SK-N-SH treated with all-trans-retinoic acid at 6 μM for 48 hours (cell line): Measurements from ENCODE around the gene HMSD.
A peak's percentile ranks its signal among the peaks of the same experiment; 100 is the strongest.

ENCODE experiments used
- ATAC-seq: fragments of 200-7000 bp; cut with Tn5 transposase; 3 replicates; pipeline ENCODE4 v1.9.1; 2020; ENCODE audit warnings: mild to moderate bottlenecking, moderate library complexity
- ARNTL ChIP-seq: fragments of 450-650 bp; formaldehyde crosslinking; IDR thresholded peaks from 2 replicates; pipeline ENCODE4 v1.5.0; 2020; ENCODE audit warnings: low read depth, mild to moderate bottlenecking, moderate library complexity, borderline replicate concordance
- BACH2 ChIP-seq: fragments of 250-450 bp; sonication (Bioruptor Pico); IDR thresholded peaks from 2 replicates; pipeline ENCODE4 v1.9.0; 2021; ENCODE audit warnings: mild to moderate bottlenecking, borderline replicate concordance
- CSDC2 ChIP-seq: fragments of 250-450 bp; sonication (Bioruptor Pico); IDR thresholded peaks from 2 replicates; pipeline ENCODE4 v1.5.0; 2020; ENCODE audit warnings: mild to moderate bottlenecking, moderate library complexity
- ESRRG ChIP-seq: fragments of 250-450 bp; sonication (Bioruptor Pico); IDR thresholded peaks from 2 replicates; pipeline ENCODE4 v1.6.1; 2021; ENCODE audit warnings: mild to moderate bottlenecking
- GLIS3 ChIP-seq: fragments of 250-450 bp; sonication (Bioruptor Pico); IDR thresholded peaks from 2 replicates; pipeline ENCODE4 v1.5.0; 2020; ENCODE audit warnings: mild to moderate bottlenecking, moderate library complexity
- ISL1 ChIP-seq: fragments of 250-450 bp; sonication (Bioruptor Pico); IDR thresholded peaks from 2 replicates; pipeline ENCODE4 v2.1.2; 2022; ENCODE audit warnings: mild to moderate bottlenecking, moderate library complexity
- OSR1 ChIP-seq: fragments of 250-450 bp; sonication (Bioruptor Pico); IDR thresholded peaks from 2 replicates; pipeline ENCODE4 v1.8.0; 2022; ENCODE audit warnings: moderate library complexity, mild to moderate bottlenecking, inconsistent platforms
- PPARA ChIP-seq: fragments of 250-450 bp; sonication (Bioruptor Pico); IDR thresholded peaks from 2 replicates; pipeline ENCODE4 v1.5.0; 2020; ENCODE audit warnings: mild to moderate bottlenecking, borderline replicate concordance
- RARB ChIP-seq: fragments of 250-450 bp; sonication (Bioruptor Pico); IDR thresholded peaks from 2 replicates; pipeline ENCODE4 v1.8.0; 2021; ENCODE audit warnings: mild to moderate bottlenecking, moderate library complexity
- SNAI2 ChIP-seq: fragments of 250-450 bp; sonication (Bioruptor Pico); IDR thresholded peaks from 2 replicates; pipeline ENCODE4 v1.5.0; 2020; ENCODE audit warnings: mild to moderate bottlenecking, moderate library complexity
- TCF4 ChIP-seq: fragments of 250-450 bp; sonication (Bioruptor Pico); IDR thresholded peaks from 2 replicates; pipeline ENCODE4 v1.8.0; 2021; ENCODE audit warnings: mild to moderate bottlenecking, moderate library complexity, borderline replicate concordance
- TOX ChIP-seq: fragments of 250-450 bp; sonication (Bioruptor Pico); IDR thresholded peaks from 2 replicates; pipeline ENCODE4 v1.8.0; 2021; ENCODE audit warnings: mild to moderate bottlenecking, moderate library complexity, borderline replicate concordance
- ZC3H10 ChIP-seq: fragments of 250-450 bp; sonication (Bioruptor Pico); IDR thresholded peaks from 2 replicates; pipeline ENCODE4 v1.5.1; 2021; ENCODE audit warnings: mild to moderate bottlenecking, moderate library complexity
- ZFP3 ChIP-seq: fragments of 250-450 bp; sonication (Bioruptor Pico); IDR thresholded peaks from 2 replicates; pipeline ENCODE4 v1.5.0; 2020; ENCODE audit warnings: mild to moderate bottlenecking, moderate library complexity
- ZFP30 ChIP-seq: fragments of 450-650 bp; formaldehyde crosslinking; IDR thresholded peaks from 2 replicates; pipeline ENCODE4 v1.5.0; 2022; ENCODE audit warnings: mild to moderate bottlenecking, moderate library complexity
- ZNF565 ChIP-seq: fragments of 450-650 bp; formaldehyde crosslinking; conservative IDR thresholded peaks from 2 replicates; pipeline ENCODE4 v1.5.0; 2020; ENCODE audit warnings: low read depth, mild to moderate bottlenecking, moderate library complexity
- ZNF70 ChIP-seq: fragments of 450-650 bp; formaldehyde crosslinking; IDR thresholded peaks from 2 replicates; pipeline ENCODE4 v1.5.0; 2020; ENCODE audit warnings: mild to moderate bottlenecking, moderate library complexity
- ZNF8 ChIP-seq: fragments of 450-650 bp; formaldehyde crosslinking; IDR thresholded peaks from 2 replicates; pipeline ENCODE4 v1.5.0; 2020; ENCODE audit warnings: mild to moderate bottlenecking, moderate library complexity
- TF ChIP-seq, protein P1 (sequence below): fragments of 250-450 bp; sonication (Bioruptor Pico); IDR thresholded peaks from 2 replicates; pipeline ENCODE4 v1.5.1; 2021; ENCODE audit warnings: mild to moderate bottlenecking, moderate library complexity
- TF ChIP-seq, protein P2 (sequence below): fragments of 250-450 bp; sonication (Bioruptor Pico); IDR thresholded peaks from 2 replicates; pipeline ENCODE4 v1.8.0; 2021; ENCODE audit warnings: low read depth, mild to moderate bottlenecking, moderate library complexity, borderline replicate concordance
- TF ChIP-seq, protein P3 (sequence below): fragments of 250-450 bp; sonication (Bioruptor Pico); IDR thresholded peaks from 2 replicates; pipeline ENCODE4 v1.5.1; 2020; ENCODE audit warnings: low read depth, mild to moderate bottlenecking, moderate library complexity
- TF ChIP-seq, protein P4 (sequence below): fragments of 250-450 bp; sonication (Bioruptor Pico); IDR thresholded peaks from 2 replicates; pipeline ENCODE4 v1.5.0; 2020; ENCODE audit warnings: mild to moderate bottlenecking, moderate library complexity

HMSD gene

DNA sequence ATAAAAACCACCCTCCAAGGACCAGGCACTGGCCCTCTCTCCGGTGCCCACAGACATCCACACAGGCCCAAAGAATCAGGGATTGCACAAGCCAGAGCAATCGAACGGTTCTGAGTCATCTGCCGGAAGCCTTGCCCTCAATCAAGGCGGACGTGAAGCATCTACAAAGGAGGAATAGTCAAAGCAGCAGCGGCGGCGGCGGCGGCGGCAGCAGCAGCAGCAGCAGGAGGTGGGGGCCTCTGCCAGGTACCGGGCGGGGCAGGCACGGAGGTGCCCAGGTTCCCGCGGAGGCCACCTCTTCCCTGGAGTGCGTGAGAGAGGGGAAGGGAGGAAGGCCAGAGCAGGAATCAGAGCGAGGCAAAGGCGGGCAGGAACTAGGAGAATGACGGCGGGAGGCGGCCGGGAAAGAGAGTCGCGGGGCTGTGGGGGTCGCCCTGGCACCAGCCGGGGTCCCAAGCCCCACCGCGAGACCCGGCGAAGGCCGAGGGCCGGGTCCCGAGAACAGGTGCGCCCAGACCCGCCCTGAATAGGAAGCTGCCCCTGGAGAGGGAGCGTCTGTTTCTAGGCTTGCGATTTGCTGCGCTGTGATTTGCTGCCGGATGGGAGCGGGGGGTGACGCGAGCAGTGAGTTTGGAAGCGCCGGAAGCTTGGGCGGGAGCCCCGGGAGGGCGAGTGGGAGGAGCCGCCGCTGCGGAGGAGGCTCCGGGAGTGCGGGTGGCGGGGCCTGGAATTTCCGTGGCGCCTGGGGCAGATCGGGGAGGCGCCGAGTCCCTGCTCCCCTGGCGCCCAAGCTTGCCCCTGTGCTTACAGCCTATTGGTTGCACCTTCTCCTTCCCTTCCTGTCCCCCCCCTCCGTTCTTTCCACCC lies 21.1 kb downstream of the HMSD start, which contains the start of gene SERPINB8:
Gene SERPINB8 (plus strand): TSS at position 140 of the 867 bp plus-strand sequence. CDS start 8,228 bp downstream, outside the sequence.
- TF ChIP-seq, protein P1, sequence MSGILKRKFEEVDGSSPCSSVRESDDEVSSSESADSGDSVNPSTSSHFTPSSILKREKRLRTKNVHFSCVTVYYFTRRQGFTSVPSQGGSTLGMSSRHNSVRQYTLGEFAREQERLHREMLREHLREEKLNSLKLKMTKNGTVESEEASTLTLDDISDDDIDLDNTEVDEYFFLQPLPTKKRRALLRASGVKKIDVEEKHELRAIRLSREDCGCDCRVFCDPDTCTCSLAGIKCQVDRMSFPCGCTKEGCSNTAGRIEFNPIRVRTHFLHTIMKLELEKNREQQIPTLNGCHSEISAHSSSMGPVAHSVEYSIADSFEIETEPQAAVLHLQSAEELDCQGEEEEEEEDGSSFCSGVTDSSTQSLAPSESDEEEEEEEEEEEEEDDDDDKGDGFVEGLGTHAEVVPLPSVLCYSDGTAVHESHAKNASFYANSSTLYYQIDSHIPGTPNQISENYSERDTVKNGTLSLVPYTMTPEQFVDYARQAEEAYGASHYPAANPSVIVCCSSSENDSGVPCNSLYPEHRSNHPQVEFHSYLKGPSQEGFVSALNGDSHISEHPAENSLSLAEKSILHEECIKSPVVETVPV: no peak
- TF ChIP-seq ZFP30 (CRISPR knock-in tag): no peak
- TF ChIP-seq, protein P2, sequence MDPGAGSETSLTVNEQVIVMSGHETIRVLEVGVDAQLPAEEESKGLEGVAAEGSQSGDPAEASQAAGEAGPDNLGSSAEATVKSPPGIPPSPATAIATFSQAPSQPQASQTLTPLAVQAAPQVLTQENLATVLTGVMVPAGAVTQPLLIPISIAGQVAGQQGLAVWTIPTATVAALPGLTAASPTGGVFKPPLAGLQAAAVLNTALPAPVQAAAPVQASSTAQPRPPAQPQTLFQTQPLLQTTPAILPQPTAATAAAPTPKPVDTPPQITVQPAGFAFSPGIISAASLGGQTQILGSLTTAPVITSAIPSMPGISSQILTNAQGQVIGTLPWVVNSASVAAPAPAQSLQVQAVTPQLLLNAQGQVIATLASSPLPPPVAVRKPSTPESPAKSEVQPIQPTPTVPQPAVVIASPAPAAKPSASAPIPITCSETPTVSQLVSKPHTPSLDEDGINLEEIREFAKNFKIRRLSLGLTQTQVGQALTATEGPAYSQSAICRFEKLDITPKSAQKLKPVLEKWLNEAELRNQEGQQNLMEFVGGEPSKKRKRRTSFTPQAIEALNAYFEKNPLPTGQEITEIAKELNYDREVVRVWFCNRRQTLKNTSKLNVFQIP (CRISPR knock-in tag): no peak
- no peak for TF ChIP-seq ARNTL
- no peak for TF ChIP-seq ZC3H10 (CRISPR knock-in tag)
- TF ChIP-seq TCF4 (CRISPR knock-in tag): peak; percentile 58; the same call in 1 of the 2 replicates
- peak; percentile 83; the same call in 1 of the 2 replicates for TF ChIP-seq SNAI2
- TF ChIP-seq ZNF8 (CRISPR knock-in tag): no peak
- peak; percentile 97 for ATAC-seq

DNA sequence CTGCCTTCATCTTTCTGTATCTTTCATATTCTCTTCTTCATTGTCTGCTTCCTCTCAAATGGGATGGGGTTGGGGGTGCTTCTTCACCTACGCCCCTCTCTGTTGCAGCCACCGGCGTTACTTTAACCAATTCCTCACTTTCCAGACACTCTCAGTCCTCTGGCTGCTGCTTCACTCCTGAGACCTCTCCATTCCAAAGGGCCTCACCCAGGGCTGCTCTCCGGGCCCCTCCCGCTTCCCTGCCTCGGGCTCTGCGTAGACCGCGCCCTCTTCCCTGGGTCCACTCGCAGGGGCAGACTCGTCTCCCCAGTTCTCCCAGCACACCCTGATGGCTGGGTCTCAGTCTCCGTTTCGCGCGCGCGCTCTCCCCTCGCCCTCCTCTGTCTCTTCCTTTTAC lies 21.7 kb downstream of the HMSD start:
- ATAC-seq: peak; percentile 35

DNA sequence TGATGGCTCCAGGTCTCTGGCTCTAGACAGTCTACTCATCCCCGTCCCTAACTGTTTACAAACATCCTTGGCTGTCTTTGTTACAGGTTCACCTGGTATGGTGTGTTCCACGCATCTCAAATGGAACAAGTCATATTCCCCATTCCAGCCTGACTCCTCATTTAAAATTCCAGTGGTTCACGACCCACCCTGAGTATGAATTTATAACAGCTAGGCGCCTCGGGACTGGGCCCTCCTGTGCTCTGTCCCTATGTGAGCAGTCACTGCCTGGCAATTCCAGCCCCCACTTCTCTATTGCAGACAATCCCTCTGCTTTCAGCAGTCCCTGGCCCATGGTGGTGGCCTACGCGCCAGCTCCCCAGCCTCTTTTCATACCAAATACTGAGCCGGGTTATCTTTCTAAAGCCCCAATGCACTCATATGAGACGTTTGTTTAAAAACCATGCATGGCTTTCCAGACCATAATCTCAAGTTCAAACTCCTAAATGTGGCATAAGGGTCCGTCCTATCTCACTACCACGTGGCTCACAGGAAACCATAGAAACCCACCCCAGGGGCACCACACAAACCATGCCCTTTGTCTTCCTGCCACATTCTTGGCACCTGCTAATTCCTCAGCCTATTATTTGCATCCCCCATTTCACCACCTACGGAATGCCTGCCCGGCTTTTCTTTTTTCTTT lies 22.4 kb downstream of the HMSD start:
- TF ChIP-seq PPARA (no peak), ESRRG (CRISPR knock-in tag) (no peak), ZFP30 (CRISPR knock-in tag) (no peak)
- no peak for ATAC-seq

More for the DNA sequence above, 21.7 kb downstream of the HMSD start:
- no peak for TF ChIP-seq ESRRG (CRISPR knock-in tag)
- TF ChIP-seq BACH2 (CRISPR knock-in tag): no peak
- TF ChIP-seq, all 23 proteins: peak for 0

DNA sequence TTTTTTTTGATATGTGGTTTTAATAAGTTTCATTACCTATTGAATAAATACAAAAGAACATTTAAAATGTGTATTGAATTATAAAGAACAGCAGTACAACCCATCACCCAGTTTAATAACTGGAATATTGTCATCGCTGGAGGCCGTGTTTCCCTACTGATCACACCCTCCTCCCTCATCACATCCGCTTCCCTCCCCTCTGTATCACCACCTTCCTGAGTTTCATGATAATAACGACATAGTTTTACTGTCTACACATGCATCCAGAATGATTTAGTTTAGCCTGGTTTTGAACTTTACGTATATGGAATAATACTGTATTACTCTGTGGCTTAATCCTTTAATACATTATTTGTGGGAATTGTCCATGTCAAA lies 22.9 kb downstream of the HMSD start:
- ATAC-seq: no peak
- TF ChIP-seq, protein P3, sequence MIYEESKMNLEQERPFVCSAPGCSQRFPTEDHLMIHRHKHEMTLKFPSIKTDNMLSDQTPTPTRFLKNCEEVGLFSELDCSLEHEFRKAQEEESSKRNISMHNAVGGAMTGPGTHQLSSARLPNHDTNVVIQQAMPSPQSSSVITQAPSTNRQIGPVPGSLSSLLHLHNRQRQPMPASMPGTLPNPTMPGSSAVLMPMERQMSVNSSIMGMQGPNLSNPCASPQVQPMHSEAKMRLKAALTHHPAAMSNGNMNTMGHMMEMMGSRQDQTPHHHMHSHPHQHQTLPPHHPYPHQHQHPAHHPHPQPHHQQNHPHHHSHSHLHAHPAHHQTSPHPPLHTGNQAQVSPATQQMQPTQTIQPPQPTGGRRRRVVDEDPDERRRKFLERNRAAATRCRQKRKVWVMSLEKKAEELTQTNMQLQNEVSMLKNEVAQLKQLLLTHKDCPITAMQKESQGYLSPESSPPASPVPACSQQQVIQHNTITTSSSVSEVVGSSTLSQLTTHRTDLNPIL: no peak
- TF ChIP-seq ESRRG (CRISPR knock-in tag): no peak
- no peak for TF ChIP-seq ZNF70 (CRISPR knock-in tag)
- TF ChIP-seq OSR1 (CRISPR knock-in tag): no peak
- TF ChIP-seq ARNTL: no peak
- no peak for TF ChIP-seq TCF4 (CRISPR knock-in tag)
- no peak for TF ChIP-seq TOX (CRISPR knock-in tag)
- TF ChIP-seq ZNF565 (CRISPR knock-in tag): no peak
- TF ChIP-seq ZFP3 (CRISPR knock-in tag): no peak
- TF ChIP-seq ISL1 (CRISPR knock-in tag): no peak
- TF ChIP-seq, protein P4, sequence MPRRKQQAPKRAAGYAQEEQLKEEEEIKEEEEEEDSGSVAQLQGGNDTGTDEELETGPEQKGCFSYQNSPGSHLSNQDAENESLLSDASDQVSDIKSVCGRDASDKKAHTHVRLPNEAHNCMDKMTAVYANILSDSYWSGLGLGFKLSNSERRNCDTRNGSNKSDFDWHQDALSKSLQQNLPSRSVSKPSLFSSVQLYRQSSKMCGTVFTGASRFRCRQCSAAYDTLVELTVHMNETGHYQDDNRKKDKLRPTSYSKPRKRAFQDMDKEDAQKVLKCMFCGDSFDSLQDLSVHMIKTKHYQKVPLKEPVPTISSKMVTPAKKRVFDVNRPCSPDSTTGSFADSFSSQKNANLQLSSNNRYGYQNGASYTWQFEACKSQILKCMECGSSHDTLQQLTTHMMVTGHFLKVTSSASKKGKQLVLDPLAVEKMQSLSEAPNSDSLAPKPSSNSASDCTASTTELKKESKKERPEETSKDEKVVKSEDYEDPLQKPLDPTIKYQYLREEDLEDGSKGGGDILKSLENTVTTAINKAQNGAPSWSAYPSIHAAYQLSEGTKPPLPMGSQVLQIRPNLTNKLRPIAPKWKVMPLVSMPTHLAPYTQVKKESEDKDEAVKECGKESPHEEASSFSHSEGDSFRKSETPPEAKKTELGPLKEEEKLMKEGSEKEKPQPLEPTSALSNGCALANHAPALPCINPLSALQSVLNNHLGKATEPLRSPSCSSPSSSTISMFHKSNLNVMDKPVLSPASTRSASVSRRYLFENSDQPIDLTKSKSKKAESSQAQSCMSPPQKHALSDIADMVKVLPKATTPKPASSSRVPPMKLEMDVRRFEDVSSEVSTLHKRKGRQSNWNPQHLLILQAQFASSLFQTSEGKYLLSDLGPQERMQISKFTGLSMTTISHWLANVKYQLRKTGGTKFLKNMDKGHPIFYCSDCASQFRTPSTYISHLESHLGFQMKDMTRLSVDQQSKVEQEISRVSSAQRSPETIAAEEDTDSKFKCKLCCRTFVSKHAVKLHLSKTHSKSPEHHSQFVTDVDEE (CRISPR knock-in tag): no peak
- TF ChIP-seq, protein P1: no peak
- no peak for TF ChIP-seq GLIS3 (CRISPR knock-in tag)
- TF ChIP-seq ZNF8 (CRISPR knock-in tag): no peak
- TF ChIP-seq RARB: no peak
- TF ChIP-seq CSDC2 (CRISPR knock-in tag): no peak
